Mesothelial cell of epicardium (in vitro differentiated cells): ENCODE results near the gene HBP1. TPM values are rescaled to one million over a fixed set of nuclear protein-coding genes. Genes with fewer than 3 reads are reported as not detected.
"Not testable (repeated sequence)": the region's sequence is repeated elsewhere in the genome, so short reads cannot be mapped to it uniquely, and the experiment has no call there.

Source experiments
- DNase-seq, 2 experiments: peaks; one replicate each; pipeline ENCODE4 v3.0.0; 2021; ENCODE audit warnings: low spot score in 2 of 2; ENCODE audit not compliant: unreplicated experiment in 2 of 2
- H3K27ac Mint-ChIP-seq: 2 replicates; pipeline ENCODE4 v1.8.0; 2021; ENCODE audit warnings: mixed read lengths
- H3K27me3 Mint-ChIP-seq: 2 replicates; pipeline ENCODE4 v1.8.0; 2021; ENCODE audit warnings: low read depth, mixed read lengths
- H3K36me3 Mint-ChIP-seq: 2 replicates; pipeline ENCODE4 v1.8.0; 2021; ENCODE audit warnings: mixed read lengths
- H3K4me1 Mint-ChIP-seq: 2 replicates; pipeline ENCODE4 v1.8.0; 2021; ENCODE audit warnings: mixed read lengths
- H3K4me3 Mint-ChIP-seq: 2 replicates; pipeline ENCODE4 v1.8.0; 2021; ENCODE audit warnings: mild to moderate bottlenecking, moderate library complexity, mixed read lengths
- H3K9me3 Mint-ChIP-seq: 2 replicates; pipeline ENCODE4 v1.8.0; 2021; ENCODE audit warnings: mixed read lengths
- CTCF ChIP-seq: fragments of 200-600 bp; sonication (generic); IDR thresholded peaks from one replicate; pipeline ENCODE4 v1.5.0; 2021; ENCODE audit warnings: antibody characterized with exemption; ENCODE audit not compliant: unreplicated experiment
- total RNA-seq: library from RNA; stranded (reverse); gene quantifications from 3 replicates; pipeline ENCODE4 v1.2.1, GENCODE V29; 2021

Gene HBP1
- total RNA-seq, 1 donor from 2014 or later, result 76.0 TPM

- no peak for TF ChIP-seq CTCF
- Mint-ChIP-seq H3K9me3 (no peaks in the 10 kb centered on the region), H3K27ac (no peak overlapping the region), H3K4me3 (no peak overlapping the region), H3K36me3 (peaks cover 3% of the 10 kb centered on the region), H3K4me1 (peaks cover 3% of the 10 kb centered on the region), H3K27me3 (no peaks in the 10 kb centered on the region)
- DNase-seq, result no peak
Measured at GRCh38 chr7:107151538-107151937, 17.3 kb upstream of the HBP1 start.

GRCh38 chr7:107152011-107152410 is 16.8 kb upstream of the HBP1 start:
- Mint-ChIP-seq H3K4me3 (no peak overlapping the region), H3K27me3 (no peaks in the 10 kb centered on the region), H3K27ac (no peak overlapping the region), H3K9me3 (no peaks in the 10 kb centered on the region), H3K4me1 (peaks cover 3% of the 10 kb centered on the region), H3K36me3 (peaks cover 6% of the 10 kb centered on the region)
- no peak for TF ChIP-seq CTCF
- no peak for DNase-seq

- Mint-ChIP-seq H3K27ac (no peak overlapping the region), H3K4me3 (no peak overlapping the region), H3K9me3 (no peaks in the 10 kb centered on the region), H3K36me3 (peaks cover 9% of the 10 kb centered on the region), H3K4me1 (no peaks in the 10 kb centered on the region), H3K27me3 (no peaks in the 10 kb centered on the region)
- no peak for TF ChIP-seq CTCF
- DNase-seq, result no peak
Measured at GRCh38 chr7:107154826-107155225, 14.0 kb upstream of the HBP1 start.

GRCh38 chr7:107155726-107156125 is 13.1 kb upstream of the HBP1 start:
- DNase-seq, H3K27ac Mint-ChIP-seq, H3K4me1 Mint-ChIP-seq, H3K27me3 Mint-ChIP-seq, H3K36me3 Mint-ChIP-seq, H3K4me3 Mint-ChIP-seq, H3K9me3 Mint-ChIP-seq: not testable (repeated sequence)

- no peak for DNase-seq
Measured at GRCh38 chr7:107157091-107157490, 11.7 kb upstream of the HBP1 start.

GRCh38 chr7:107158028-107158427 is 10.8 kb upstream of the HBP1 start:
- Mint-ChIP-seq H3K9me3 (no peaks in the 10 kb centered on the region), H3K36me3 (peaks cover 9% of the 10 kb centered on the region), H3K27ac (no peak overlapping the region), H3K4me3 (no peak overlapping the region), H3K4me1 (peaks cover 11% of the 10 kb centered on the region), H3K27me3 (no peaks in the 10 kb centered on the region)
- no peak for TF ChIP-seq CTCF
- DNase-seq, result no peak

More at GRCh38 chr7:107157091-107157490, 11.7 kb upstream of the HBP1 start:
- Mint-ChIP-seq H3K4me1 (peaks cover 5% of the 10 kb centered on the region), H3K27ac (no peak overlapping the region), H3K27me3 (no peaks in the 10 kb centered on the region), H3K4me3 (no peak overlapping the region), H3K36me3 (peaks cover 9% of the 10 kb centered on the region), H3K9me3 (no peaks in the 10 kb centered on the region)
- TF ChIP-seq CTCF, result no peak
